Myocyte (in vitro differentiated cells): ENCODE data around the gene CXCL8. TPM values are rescaled to one million over a fixed set of nuclear protein-coding genes. Genes with fewer than 3 reads are reported as not detected.
"Not testable (repeated sequence)": the region's sequence is repeated elsewhere in the genome, so short reads cannot be mapped to it uniquely, and the experiment has no call there.

ENCODE experiments used
- DNase-seq: peaks from one replicate; pipeline ENCODE4 v3.0.0-alpha.2; 2012; ENCODE audit warnings: low read depth
- polyA plus RNA-seq: library from polyadenylated mRNA; unstranded; fragments of >200 nt; gene quantifications from one replicate; pipeline ENCODE4 v1.2.1, GENCODE V29; 2012; ENCODE audit warnings: missing spikeins
- total RNA-seq: library from RNA; depleted of rRNA; stranded (reverse); fragments of >200 nt; gene quantifications from 2 replicates; pipeline ENCODE4 v1.2.3, GENCODE V29; 2014

The CXCL8 gene
- 2.1 and 2.8 TPM in 2 replicates for total RNA-seq
- polyA plus RNA-seq, result 0.20 TPM

DNA sequence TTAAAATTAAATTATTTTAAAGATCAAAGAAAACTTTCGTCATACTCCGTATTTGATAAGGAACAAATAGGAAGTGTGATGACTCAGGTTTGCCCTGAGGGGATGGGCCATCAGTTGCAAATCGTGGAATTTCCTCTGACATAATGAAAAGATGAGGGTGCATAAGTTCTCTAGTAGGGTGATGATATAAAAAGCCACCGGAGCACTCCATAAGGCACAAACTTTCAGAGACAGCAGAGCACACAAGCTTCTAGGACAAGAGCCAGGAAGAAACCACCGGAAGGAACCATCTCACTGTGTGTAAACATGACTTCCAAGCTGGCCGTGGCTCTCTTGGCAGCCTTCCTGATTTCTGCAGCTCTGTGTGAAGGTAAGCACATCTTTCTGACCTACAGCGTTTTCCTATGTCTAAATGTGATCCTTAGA, at the start of gene CXCL8:
CXCL8 (plus strand) TSS at position 217 of the 426 bp plus-strand sequence; CDS start at position 307, 90 bp downstream.
- DNase-seq, result peak; percentile 91

DNA sequence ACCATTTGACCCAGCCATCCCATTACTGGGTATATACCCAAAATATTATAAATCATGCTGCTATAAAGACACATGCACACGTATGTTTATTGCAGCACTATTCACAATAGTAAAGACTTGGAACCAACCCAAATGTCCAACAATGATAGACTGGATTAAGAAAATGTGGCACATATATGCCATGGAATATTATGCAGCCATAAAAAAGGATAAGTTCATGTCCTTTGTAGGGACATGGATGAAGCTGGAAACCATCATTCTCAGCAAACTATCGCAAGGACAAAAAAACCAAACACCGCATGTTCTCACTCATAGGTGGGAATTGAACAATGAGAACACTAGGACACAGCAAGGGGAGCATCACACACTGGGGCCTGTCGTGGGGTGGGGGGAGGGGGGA, 49.2 kb upstream of the CXCL8 start:
- not testable (repeated sequence) for DNase-seq

DNA sequence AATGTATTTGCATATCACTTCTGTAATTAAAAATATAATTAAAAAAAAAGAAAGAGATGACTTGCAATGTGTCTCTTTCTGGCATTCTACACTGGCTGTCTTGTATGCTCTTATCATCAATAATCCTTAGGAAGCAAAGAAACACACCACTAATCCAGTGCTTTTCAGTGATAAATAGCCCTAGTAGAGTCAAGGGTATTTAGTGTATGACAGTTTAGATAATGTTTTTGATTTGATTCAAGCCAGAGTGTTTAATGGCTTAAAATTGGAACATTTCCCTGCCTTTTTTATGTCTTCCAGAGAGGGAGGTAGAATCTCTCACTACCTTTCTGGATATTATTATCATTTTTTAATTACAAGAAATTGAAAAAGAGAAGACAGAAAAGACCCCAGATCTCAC, 48.6 kb upstream of the CXCL8 start:
- no peak for DNase-seq

DNA sequence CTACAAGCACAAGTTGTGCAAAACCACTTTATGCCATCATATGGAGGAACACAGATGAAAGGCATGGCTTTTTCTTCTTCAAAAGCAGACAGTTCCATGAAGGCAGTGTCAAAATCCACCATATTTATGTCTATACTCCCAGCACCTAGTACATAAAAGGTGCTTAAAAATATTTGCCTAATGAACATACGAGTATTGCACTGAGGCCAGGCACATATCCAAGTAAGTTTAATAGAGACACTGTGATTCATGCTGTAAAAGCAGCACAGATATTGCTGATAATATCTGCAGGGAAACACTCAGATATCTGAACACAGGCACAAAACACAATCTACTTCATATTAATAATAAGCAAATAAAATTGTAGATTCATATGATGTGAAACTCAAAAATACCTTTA, 48.1 kb upstream of the CXCL8 start:
- DNase-seq, result no peak

DNA sequence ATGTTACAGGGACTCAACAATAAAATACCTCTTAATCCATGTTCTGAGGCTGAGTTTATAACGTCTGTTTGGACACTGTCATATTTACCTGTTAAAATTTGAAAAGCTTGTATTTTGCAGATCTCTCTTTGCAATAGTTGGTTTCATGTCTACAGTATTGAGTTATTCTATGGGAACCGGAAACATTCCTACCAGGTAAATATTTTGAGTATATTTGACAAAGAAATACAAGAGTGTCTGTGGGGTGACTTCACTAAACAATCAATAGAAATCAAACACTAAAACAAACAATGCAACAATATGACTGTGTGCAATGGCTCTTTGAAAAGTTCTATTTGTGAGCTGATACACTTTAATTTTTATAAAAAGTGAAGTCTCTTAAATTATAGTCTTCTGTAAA, 47.7 kb upstream of the CXCL8 start:
- DNase-seq, result no peak

DNA sequence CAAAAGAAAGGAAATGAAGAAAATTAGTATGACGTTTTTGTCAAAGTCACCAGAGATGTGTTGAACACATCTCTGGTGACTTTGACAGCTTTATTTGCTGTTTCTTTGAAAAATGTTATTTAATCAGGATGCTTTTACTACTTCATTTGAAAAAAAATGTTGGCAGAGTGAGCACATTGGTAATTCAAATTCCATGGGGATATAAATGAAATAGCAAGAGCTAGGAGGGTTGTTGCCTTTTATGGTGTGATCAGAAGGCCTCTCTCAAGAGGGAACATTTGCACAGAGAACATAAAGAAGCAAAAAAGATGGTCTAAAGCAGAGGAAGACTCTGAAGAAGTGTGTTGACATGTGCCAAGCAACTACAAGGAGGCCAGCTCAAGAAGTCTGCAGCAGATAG, 46.6 kb upstream of the CXCL8 start:
- no peak for DNase-seq

DNA sequence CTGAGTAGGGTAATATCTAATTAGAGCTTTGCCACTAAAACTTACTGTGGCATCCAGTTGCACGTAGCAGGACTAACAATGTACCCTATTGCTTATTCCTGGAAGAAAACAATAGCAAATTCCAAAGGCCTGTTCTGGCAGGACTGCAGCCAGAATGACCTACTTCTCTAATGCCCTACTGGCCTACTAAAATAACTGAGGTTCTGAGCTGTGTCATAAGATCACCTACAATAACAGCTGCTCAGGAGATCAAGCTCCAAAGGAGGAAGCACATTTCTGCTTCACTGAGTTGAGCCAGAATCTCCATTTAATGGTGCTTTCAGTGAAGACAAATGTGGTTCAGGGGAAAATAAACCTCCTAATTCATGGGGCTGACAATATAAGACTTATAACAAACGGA, 42.2 kb upstream of the CXCL8 start:
- peak; percentile 77 for DNase-seq

DNA sequence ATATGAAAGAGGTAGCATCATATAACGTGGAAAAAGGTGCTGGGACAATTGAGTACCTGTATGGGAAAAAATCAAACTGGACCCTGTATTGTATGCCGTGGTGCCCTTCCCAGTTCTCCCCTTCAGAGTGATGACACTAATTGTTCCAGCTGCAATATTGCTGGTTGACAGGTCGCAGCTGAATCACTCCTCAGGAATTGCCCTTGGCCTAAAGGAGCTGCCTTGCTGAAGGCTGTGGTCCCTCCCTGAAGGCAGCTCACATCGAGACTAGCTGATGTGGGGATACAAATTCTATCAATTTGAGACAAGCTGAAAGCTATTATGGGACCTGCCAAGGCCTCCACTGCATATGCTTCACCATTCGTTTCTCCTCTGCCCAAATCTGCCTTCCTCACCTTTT, 39.3 kb upstream of the CXCL8 start:
- no peak for DNase-seq

DNA sequence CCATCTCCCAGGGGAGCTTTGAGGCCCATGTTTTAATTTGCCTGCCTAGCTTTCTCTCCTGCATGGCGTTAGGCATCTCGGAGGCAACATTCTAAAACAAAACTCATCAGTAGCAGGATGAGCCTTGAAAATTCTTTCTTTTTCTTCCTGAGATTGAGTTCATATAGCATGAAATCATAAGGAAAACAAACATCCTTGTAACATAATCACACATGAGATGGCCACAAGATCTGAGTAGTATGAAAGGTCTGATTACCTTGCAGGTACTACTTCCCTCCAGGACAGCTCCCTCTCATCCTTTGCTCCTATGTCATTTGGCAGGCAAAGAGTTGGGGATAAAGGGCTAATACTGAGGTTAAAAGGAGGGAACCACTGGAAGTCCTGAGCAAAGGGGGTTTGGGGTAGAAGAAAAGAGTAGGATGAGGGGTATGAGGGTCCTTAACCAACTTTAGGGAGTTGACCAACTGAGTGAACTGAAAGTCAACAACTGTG, 37.5 kb upstream of the CXCL8 start:
- no peak for DNase-seq

DNA sequence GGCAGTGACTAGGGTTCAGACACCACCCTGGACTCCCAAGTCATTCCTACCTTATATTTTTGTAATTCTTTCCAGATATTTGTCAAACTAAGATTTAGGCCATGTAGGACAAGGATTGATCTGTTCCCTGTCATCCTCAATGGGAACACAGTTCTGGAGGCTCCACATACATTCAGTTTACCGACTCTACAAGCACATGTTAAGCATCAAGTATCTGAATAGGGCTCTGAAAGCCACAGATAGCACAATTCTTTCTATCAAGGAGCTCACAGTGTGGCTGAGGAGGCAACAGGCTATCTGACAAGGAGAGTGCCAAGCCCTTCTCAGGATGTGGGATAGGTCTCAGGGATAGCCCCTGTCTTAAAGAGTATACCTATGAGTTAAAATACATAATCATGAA, 37.0 kb upstream of the CXCL8 start:
- DNase-seq, result no peak

DNA sequence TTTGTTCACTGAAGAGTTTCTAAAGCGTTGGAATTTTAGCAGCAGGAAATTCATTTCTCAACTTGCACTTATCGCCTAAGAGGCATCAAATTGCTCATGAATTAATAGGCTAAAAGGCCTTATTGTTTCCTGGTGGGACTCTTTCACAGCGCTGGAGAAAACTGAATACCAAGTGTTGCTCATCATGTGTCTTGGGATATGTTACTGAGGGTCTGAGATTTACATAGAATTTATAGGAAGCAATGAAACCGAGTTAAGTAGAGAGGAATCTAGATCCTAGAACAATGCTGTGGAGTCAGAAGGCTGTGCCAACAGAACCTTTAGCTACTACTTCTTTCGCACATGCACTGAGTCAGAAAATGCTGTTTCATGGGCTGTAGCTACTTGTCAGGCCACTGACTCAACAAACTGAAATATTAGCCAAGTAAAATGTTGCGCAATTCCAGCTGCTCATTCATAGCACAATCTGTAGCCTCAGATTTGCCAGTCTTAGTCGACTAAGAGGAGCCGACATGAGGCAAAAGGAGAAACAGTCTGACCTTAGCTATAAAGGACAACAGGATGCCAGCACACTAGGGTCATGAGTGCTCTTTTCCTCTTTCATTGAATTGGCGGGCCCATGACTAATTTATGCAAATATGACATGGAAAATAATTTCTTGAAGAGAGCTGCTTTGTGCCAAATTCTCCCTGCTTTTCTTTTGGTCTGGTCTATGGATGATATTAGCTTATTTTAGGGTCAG, 35.9 kb upstream of the CXCL8 start:
- DNase-seq, result peak; percentile 94

DNA sequence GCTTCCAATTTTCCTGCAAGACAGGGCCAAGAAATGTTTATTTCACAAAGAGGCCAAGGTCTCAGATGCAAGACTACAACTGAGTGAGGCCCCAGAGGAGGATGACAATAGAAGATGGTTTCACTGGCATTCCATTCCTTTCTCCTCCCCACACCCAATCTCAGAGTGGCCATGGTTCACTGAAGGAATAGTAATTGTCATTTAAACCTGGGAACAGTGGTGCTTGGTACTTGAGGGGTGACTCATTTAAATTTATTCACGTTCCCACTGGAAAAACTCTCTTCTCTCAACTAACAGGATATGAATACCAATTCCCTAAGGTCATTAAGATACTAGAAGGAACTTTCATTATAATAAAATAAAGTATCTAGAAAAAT, 35.3 kb upstream of the CXCL8 start:
- peak; percentile 55 for DNase-seq

DNA sequence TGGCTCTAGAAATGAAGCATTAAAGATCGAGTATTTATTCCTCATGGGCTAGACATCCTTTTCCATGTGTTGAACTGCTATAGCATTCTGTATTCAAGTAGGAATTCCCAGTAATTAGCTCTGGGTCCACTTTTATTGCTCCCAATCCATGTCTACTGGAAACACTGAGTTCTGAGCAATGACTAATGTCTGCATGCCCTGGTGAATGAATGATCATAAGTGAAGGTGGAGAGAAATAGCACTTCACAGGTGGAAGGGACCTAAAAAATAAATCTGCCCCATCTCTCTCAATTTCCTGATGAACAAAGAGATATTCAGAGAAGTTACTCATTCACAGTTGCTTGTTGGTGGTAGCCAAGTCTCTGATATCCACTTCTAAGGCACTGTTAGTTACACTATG, 34.6 kb upstream of the CXCL8 start:
- DNase-seq, result no peak

DNA sequence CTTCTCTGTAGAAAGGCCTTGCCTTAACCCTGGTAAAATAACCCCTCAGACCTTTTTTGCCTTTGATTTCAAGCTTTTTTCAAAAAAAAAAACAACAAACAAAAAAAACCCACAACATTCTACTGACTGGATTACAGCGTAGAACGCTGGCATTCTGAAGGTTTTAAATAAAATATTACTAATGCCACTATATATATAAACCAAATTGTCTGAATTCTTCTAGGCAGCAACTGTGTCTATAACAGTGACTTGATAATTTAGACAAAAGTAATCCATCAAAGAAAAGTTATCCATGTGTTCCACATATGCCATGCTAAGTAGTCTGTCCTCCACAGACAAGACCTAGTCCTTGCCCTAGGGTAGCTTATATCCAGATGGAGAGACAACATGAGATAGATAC, 33.6 kb upstream of the CXCL8 start:
- no peak for DNase-seq

DNA sequence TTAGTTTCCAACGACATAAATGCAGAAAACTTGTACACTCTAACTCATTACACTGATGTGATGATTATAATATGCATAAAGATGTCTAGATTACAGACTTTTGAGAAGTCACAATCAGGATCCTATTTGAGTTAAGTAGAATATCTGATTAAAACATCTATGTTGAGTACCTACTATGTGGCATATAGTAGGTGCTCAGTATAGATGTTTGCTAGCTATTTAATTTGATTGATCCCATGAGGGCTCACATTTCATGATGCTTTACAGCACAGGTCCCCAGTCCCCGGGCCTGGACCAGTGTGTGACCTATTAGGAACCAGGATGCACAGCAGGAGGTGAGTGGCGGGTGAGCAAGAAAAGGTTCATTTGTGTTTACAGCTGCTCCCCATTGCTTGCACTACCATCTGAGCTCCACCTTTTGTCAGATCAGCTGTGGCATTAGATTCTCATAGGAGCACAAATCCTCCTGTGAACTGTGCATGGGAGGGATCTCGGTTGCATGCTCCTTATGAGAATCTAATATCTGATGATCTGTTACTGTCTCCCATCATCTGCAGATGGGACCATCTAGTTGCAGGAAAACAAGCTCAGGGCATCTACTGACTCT, 33.0 kb upstream of the CXCL8 start:
- no peak for DNase-seq

DNA sequence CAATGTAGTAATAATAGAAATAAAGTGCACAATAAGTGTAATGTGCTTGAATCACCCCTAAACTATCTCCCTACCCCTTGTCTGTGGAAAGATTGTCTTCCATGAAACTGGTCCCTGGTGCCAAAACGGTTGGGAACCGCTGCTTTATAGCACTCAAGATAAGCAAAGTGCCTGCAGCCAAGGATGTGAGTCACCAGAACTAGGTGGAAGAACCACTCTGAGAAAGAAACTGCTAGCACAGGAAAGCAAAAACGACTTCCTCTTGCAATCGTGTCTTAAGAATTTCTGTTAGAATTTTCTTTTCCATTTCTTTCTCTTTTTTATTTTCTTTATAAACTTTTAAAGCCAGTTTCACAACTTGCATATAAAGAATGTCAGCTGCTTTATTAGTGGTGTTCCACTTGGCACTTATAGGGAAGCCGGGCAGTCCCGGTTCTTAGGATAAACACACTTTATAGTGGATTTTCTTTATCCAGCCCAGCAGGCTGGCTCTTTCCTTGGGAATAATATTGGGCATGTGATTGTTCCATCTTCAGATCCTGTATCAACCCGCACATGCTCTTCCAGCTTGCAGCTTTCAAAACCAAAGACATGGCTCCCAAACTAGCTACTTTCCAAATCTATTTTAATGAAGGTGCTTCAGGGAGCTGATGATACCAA, 32.3 kb upstream of the CXCL8 start:
- peak; percentile 30 for DNase-seq

DNA sequence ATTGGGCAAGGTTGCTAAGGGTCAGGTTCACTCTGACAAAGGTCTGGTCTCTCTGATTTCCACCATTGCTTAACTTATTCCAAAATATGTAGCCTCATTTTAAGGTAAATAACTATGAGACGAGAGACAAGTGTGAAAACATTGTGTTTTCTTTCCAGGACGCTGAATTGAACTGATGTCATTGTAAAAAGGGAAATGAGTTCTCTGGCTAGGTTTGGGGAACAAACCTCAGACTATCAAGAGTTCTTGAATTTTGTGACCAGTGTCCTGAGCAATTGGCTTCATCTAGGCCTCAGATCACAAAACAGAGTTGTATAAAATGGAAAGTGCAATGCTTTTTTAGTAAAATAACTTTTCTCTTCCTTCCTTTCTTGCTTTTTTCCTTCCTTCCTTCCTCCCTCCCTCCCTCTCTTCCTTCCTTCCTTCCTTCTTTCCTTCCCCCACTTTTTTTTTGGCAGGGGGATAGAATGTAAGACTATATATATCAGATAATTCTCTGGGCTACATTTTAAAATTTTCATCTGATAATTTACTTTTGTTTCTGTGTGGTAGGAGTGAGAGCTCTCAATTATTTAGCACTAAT, 30.8 kb upstream of the CXCL8 start:
- no peak for DNase-seq

DNA sequence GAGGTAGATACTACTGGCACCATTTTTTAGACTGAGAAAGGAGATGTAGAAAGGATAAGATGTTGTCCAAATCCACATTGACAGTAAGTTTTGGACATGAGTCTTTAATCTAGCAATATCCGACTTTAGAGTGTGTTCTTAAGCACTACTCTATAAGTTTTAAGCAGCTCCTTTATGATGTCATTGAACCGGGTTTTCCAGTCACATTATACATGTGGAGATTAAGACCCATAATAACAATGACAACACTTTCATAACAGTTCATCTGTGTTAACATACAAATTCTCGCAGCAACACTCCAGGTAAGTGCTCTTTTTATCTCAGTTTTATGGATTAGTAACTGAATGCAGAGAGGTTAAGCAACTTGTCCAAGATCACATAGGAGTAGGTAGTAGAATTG, 30.3 kb upstream of the CXCL8 start:
- DNase-seq, result no peak

DNA sequence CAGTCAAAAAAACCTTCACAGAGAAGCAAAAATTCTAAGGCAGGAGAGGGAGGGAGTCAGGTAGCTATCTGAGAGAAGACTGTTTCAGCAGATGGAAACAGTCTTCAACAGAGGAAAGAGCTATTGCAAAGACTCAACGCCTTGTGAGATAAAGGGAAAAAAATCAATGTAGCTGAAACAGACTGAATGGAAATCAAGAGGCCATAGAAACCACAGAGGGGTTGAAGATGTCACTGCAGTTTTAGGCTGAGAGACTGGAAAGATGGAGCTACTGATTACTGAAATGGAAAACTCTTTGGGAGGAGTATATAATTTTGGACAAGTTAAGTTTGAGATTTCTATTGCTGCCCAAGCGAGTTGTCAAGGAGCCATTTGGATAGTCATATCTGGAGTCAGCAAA, 28.4 kb upstream of the CXCL8 start:
- no peak for DNase-seq

DNA sequence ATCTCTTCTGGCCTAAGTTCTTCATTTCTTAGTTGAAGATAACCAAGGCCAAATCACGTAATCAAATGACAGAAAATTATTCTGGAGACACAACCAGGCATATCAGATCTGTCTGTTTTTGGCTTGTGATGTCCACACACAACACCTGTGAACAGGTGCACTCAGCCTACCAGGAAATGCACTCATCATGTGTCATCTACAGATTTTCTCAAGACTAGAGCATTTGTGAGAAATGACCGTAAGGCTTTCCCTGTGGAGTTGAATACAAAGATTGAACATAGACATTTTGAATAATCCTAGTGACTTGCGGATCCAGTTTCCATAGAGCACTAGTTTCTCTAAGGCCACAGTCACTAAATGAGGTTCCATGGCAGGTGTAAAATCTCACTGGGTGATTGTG, 26.7 kb upstream of the CXCL8 start:
- DNase-seq, result no peak

DNA sequence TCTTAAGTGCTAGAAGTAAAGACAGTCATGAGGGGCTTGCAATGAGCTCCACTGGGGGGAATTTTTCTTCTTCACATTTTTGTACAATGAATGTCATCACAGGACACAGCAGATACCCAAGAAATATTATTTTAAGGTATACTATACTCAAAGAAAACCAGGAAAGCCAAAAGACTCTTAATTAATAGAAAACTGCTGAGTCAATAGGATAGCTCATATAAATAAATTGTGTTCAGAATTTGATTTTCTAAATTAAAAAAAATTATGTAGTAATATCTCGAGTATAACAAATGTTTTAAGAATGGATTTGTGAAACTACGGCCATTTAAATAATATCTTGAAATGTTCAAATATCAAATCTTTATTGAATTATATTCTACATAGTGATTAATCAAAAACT, 25.7 kb upstream of the CXCL8 start:
- no peak for DNase-seq

DNA sequence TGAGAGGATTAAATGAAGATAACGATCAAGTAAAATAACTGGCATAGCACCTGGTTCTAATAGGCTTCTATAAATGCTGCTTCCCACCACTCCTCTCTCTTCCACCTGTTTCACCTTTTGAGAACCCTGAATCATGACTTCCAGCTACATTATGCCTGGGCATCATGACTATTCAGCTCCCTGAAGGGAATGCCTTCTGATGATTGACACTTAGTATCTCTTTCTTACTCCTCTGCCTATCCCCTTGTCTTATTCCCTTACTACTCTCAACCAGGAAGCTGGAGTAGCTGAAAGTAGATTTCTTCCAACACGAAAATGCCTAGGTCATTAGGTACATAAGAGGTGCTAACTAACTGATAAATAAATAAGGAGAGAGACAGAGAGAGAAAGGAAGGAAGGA, 24.7 kb upstream of the CXCL8 start:
- no peak for DNase-seq
